Fibroblast of lung (primary cell): ENCODE measurements around the gene PPM1E.

Source experiments
- CTCF ChIP-seq, 2 donors: IDR thresholded peaks in 1 of 2; conservative IDR thresholded peaks in 1 of 2; 1 replicate in 1 of 2; 2 replicates in 1 of 2; pipeline ENCODE4 v1.5.1; 2011 to 2012; ENCODE audit warnings: low read length in 2 of 2, control low read depth in 1 of 2, inconsistent platforms in 1 of 2, low read depth in 1 of 2, mild to moderate bottlenecking in 1 of 2
- EZH2 ChIP-seq: IDR thresholded peaks from 2 replicates; pipeline ENCODE4 v1.5.1; 2012; ENCODE audit warnings: low read length, control low read depth, mild to moderate bottlenecking; ENCODE audit errors: missing control alignments

GRCh38 chr17:58722696-58723095 is 33.0 kb upstream of the PPM1E start:
- TF ChIP-seq CTCF (conservative IDR thresholded peaks at IDR 0.05 in 1 of 2, IDR thresholded peaks at IDR 0.05 in 1 of 2; ENCODE audit: low read depth in 1 of 2, low read length in 2 of 2) (no peak), EZH2 (no peak)
